ENCODE measurements around the gene EPHB4.
A peak's percentile ranks its signal among the peaks of the same experiment; 100 is the strongest.

The EPHB4 gene

DNA sequence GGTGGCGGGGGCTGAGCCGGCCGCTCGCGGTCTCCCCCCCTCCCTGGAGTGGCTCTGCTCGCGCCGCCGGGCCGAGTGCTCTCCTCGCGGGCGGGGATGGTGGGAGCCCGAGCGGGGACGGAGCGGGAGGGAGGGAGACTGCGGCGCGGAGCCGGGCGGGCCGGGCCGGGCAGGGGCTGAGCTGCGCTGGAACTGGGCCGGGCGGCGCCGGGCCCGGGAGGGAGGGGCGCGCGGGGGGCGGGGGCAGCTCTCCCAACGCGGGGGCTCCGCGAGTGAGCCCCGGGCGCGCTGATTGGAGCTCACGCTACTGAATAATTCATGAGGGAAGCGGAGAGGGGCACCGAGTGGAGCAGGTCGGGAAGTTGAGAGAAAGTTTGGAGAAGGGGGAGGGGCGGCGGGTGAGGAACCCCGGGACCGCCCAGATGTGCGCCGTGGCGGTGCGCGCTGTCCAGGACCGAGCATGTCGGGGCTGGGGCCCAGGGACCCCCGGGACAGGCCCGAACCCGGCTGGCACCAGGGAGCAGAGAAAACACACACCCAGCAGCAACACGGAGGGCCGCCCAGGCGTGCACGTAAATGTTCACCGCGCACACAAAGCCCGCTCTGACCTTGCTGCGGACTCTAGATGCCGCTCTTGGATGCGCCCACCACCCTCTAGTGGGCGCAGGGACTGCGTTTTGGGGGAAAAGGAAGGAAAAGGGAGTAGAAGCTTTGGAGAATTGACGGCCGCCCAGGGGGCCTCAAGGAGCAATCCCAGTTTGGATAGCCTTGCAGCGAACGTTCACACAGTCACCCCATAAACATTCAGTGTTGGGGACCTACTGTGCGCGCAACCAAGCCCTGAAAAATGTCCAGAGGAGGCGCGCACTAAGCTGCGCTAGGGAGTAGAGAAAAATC, at the start of gene EPHB4:
Gene EPHB4 (minus strand): TSS at position 194 of the 897 bp plus-strand sequence. CDS start 493 bp downstream, outside the sequence.
- H3K27ac ChIP-seq (ENCODE audit: low read length) = peak within 1 kb of the TSS; percentile 65
- peak within 1 kb of the TSS; percentile 69 to 75 for H3K4me3 ChIP-seq (ENCODE audit: low read depth in 1 of 2, low read length in 2 of 2)
- H3K36me3 ChIP-seq (ENCODE audit: control insufficient read depth in 1 of 2, insufficient read depth in 2 of 2, low read length in 2 of 2) = peaks cover 0 to 13% of the 10 kb centered on the region in 2 donors
- no peaks in the 10 kb centered on the region for H3K27me3 ChIP-seq (ENCODE audit: low read depth, low read length)
- H3K4me1 ChIP-seq (ENCODE audit: control insufficient read depth in 1 of 2, insufficient read depth in 2 of 2, low read length in 2 of 2) = peaks cover 5 to 23% of the 10 kb centered on the region in 2 donors
- H3K9me3 ChIP-seq (ENCODE audit: control insufficient read depth in 1 of 2, low read length in 2 of 2) = no peaks in the 10 kb centered on the region

- H3K9me3 ChIP-seq (ENCODE audit: control insufficient read depth in 1 of 2, low read length in 2 of 2) = no peaks in the 10 kb centered on the region
- peaks cover 7 to 41% of the 10 kb centered on the region in 2 donors for H3K4me1 ChIP-seq (ENCODE audit: control insufficient read depth in 1 of 2, insufficient read depth in 2 of 2, low read length in 2 of 2)
- H3K4me3 ChIP-seq (ENCODE audit: low read depth in 1 of 2, low read length in 2 of 2) = peak overlapping the region; percentile 72 to 94
- H3K27ac ChIP-seq (ENCODE audit: low read length) = peak overlapping the region; percentile 96
- no peaks in the 10 kb centered on the region for H3K27me3 ChIP-seq (ENCODE audit: low read depth, low read length)
- H3K36me3 ChIP-seq (ENCODE audit: control insufficient read depth in 1 of 2, insufficient read depth in 2 of 2, low read length in 2 of 2) = peaks cover 9 to 31% of the 10 kb centered on the region in 2 donors
These were observed 48.0 kb upstream of the EPHB4 start for GRCh38 chr7:100875356-100875751.

DNA sequence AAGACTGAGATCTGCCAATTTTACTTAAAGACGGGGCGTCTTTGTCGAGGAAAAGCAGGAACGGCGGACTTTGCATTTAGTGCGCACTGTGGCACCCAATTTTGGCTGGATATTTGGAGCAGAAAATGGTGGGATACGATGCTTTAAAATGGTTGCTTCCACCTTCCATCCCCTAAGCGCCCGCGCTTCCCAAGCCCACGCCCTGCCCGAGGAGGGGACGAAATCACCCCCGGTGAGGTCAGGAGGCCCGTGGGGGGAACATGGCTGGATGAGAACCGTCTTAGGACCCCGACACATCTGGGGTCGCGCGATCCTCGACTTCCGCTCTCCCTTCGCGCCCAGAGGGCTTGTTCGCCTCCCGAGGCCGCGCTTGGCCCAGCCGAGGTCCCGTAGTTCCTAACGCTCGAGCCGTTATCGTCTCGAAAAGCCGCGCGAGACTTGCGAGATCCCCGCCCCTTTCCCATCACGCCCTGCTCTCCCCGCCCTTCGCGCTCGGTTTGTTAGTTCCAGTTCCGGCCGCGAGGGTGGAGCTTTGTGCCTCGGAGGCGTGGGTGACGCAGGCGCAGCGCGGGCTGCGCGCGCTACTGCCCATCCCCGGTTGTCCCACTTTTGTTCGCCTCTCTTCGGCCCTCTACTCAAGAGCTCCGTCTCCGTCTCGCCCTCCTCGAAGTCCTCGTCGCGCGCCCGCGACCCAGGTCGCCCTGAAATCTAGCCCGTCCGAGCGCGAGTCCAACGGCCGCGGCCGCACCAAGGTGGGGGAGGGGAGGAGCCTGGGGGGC, 47.4 kb upstream of the EPHB4 start, which contains the start of gene SRRT:
Gene SRRT (plus strand): TSS at position 527 of the 779 bp plus-strand sequence. CDS start 488 bp downstream, outside the sequence.
- H3K27ac ChIP-seq (ENCODE audit: low read length) = peak within 1 kb of the TSS; percentile 96
- no peaks in the 10 kb centered on the region for H3K9me3 ChIP-seq (ENCODE audit: control insufficient read depth in 1 of 2, low read length in 2 of 2)
- H3K27me3 ChIP-seq (ENCODE audit: low read depth, low read length) = no peaks in the 10 kb centered on the region
- H3K4me3 ChIP-seq (ENCODE audit: low read depth in 1 of 2, low read length in 2 of 2) = peak within 1 kb of the TSS; percentile 72 to 94
- peaks cover 7 to 41% of the 10 kb centered on the region in 2 donors for H3K4me1 ChIP-seq (ENCODE audit: control insufficient read depth in 1 of 2, insufficient read depth in 2 of 2, low read length in 2 of 2)
- peaks cover 9 to 31% of the 10 kb centered on the region in 2 donors for H3K36me3 ChIP-seq (ENCODE audit: control insufficient read depth in 1 of 2, insufficient read depth in 2 of 2, low read length in 2 of 2)

GRCh38 chr7:100874300-100874576, 46.9 kb upstream of the EPHB4 start:
- peaks cover 9 to 31% of the 10 kb centered on the region in 2 donors for H3K36me3 ChIP-seq (ENCODE audit: control insufficient read depth in 1 of 2, insufficient read depth in 2 of 2, low read length in 2 of 2)

DNA sequence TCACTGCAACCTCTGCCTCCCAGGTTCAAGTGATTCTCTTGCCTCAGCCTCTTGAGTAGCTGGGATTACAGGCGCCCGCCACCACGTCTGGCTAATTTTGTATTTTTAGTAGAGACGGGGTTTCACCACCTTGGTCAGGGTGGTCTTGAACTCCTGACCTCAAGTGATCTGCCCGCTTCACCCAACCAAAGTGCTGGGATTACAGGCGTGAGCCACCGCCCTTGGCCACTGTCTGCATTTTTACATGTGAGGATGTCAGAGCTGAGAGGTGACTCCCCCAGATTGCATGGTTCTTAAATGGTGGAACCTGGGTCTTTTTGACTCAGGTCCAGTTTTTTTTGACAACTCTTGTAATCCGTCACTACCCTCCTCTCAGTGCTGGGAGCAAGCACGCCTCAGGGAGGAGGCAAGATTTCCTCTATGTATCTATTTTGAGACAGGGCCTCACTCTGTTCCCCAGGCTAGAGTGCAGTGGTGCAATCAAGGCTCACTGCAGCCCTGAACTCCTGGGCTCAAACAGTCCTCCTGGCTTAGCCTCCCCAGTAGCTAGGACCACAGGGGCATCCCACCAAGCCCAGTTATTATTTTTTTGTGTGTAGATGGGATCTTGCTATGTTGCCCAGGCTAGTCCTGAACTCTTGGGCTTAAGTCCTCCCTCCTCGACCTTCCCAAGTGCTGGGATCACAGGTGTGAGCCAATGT, 46.4 kb upstream of the EPHB4 start:
- H3K4me3 ChIP-seq (ENCODE audit: low read depth in 1 of 2, low read length in 2 of 2) = peak overlapping the region; percentile 72 to 94
- no peaks in the 10 kb centered on the region for H3K27me3 ChIP-seq (ENCODE audit: low read depth, low read length)
- H3K27ac ChIP-seq (ENCODE audit: low read length) = peak overlapping the region; percentile 96
- H3K4me1 ChIP-seq (ENCODE audit: control insufficient read depth in 1 of 2, insufficient read depth in 2 of 2, low read length in 2 of 2) = peaks cover 7 to 43% of the 10 kb centered on the region in 2 donors
- H3K36me3 ChIP-seq (ENCODE audit: control insufficient read depth in 1 of 2, insufficient read depth in 2 of 2, low read length in 2 of 2) = peaks cover 9 to 31% of the 10 kb centered on the region in 2 donors
- no peaks in the 10 kb centered on the region for H3K9me3 ChIP-seq (ENCODE audit: control insufficient read depth in 1 of 2, low read length in 2 of 2)

More at GRCh38 chr7:100874300-100874576, 46.9 kb upstream of the EPHB4 start:
- no peaks in the 10 kb centered on the region for H3K9me3 ChIP-seq (ENCODE audit: control insufficient read depth in 1 of 2, low read length in 2 of 2)
- H3K4me3 ChIP-seq (ENCODE audit: low read depth in 1 of 2, low read length in 2 of 2) = peak overlapping the region; percentile 72 to 94
- H3K27ac ChIP-seq (ENCODE audit: low read length) = peak overlapping the region; percentile 96
- H3K27me3 ChIP-seq (ENCODE audit: low read depth, low read length) = no peaks in the 10 kb centered on the region
- peaks cover 7 to 41% of the 10 kb centered on the region in 2 donors for H3K4me1 ChIP-seq (ENCODE audit: control insufficient read depth in 1 of 2, insufficient read depth in 2 of 2, low read length in 2 of 2)

DNA sequence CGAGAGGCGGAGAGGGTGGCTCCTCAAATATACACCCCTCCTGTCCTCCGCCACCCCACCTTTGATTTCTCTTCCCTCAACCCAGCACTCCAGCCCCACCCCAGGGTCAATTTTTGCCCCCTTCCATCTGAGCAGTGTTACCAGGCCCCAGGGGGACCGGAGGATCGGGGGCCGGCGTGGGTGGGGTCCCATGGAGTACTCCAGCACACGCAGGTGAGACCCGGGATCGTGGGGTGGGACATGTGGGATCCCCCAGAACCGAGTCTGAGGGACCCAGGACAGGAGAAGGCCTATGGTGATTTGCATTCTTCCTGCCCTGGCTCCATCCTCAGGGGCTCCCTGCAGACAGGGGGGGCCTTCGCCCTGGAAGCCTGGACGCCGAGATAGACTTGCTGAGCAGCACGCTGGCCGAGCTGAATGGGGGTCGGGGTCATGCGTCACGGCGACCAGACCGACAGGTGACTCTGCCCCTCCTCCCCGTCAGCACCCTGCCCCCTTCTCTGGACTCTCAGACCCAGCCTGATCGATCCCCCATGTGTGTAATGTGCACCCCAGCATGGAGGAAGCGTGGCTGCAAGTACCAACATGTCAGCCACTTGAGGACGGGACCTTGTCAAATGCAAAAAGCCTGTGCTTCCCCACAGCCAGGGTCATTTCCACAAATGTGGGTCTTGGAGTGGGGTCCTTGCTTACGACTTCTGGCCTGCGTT, 40.6 kb upstream of the EPHB4 start:
- H3K27ac ChIP-seq (ENCODE audit: low read length) = peak overlapping the region; percentile 84
- H3K9me3 ChIP-seq (ENCODE audit: control insufficient read depth in 1 of 2, low read length in 2 of 2) = no peaks in the 10 kb centered on the region
- H3K4me1 ChIP-seq (ENCODE audit: control insufficient read depth in 1 of 2, insufficient read depth in 2 of 2, low read length in 2 of 2) = peaks cover 10 to 35% of the 10 kb centered on the region in 2 donors
- H3K4me3 ChIP-seq (ENCODE audit: low read depth in 1 of 2, low read length in 2 of 2) = peak overlapping the region; percentile 73 to 81
- H3K36me3 ChIP-seq (ENCODE audit: control insufficient read depth in 1 of 2, insufficient read depth in 2 of 2, low read length in 2 of 2) = peaks cover 10 to 25% of the 10 kb centered on the region in 2 donors
- no peaks in the 10 kb centered on the region for H3K27me3 ChIP-seq (ENCODE audit: low read depth, low read length)

DNA sequence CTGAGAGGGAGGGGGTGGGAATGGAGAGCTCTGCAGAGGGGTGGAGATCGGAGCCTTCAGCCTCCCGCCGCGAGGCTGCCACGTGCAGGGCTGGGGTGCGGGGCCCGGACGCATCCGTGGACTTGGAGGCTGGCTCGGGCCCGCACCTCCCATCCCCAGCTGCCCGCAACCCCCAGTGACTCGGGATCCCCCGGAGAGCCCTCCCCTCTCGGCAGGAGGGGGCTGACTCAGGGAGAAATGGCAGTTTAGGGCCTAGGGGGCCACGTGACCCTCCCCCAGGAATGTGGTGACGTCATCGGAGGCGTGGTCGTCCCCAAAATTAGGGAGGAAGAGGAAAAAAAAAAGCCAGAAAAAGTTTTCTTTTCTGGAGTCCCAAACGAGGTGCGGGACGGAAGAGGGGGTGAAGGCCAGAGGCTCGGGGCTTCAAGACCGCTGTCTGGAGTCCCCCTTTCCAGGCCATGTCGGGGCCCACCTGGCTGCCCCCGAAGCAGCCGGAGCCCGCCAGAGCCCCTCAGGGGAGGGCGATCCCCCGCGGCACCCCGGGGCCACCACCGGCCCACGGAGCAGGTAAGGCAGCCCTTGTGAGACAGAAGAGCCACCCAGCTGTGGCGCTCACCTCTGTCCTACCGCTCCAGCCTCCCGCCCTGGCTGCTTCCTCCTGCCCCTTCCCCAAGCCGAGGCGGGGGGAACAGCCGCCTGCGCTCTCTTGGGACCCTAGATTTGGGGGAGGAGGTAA, 39.9 kb upstream of the EPHB4 start, which contains the start of gene TRIP6:
Gene TRIP6 (plus strand): TSS at position 348 of the 736 bp plus-strand sequence. CDS start 111 bp downstream, at position 459.
- Histone ChIP-seq H3K4me3 (ENCODE audit: low read depth in 1 of 2, low read length in 2 of 2) (peak within 1 kb of the TSS; percentile 73 to 81), H3K27me3 (ENCODE audit: low read depth, low read length) (no peaks in the 10 kb centered on the region), H3K36me3 (ENCODE audit: control insufficient read depth in 1 of 2, insufficient read depth in 2 of 2, low read length in 2 of 2) (peaks cover 9 to 24% of the 10 kb centered on the region in 2 donors), H3K27ac (ENCODE audit: low read length) (peak within 1 kb of the TSS; percentile 84), H3K9me3 (ENCODE audit: control insufficient read depth in 1 of 2, low read length in 2 of 2) (no peaks in the 10 kb centered on the region), H3K4me1 (ENCODE audit: control insufficient read depth in 1 of 2, insufficient read depth in 2 of 2, low read length in 2 of 2) (peaks cover 10 to 35% of the 10 kb centered on the region in 2 donors)

DNA sequence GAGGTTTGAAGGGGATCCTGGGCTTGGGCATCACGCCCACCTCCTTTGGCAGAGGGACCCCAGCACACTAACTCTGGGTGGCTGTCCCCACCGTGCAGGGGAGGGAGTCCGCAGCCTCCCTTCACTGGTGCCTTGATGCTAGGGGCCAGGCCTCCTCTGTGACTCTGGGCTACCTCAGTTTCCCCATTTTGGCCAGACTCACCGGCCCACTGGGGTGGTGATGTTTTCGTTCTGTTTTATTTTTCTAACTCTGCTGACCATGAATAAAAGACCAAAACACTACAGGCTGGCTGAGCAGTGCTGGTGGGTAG, 39.4 kb upstream of the EPHB4 start:
- H3K27ac ChIP-seq (ENCODE audit: low read length) = peak overlapping the region; percentile 84
- no peaks in the 10 kb centered on the region for H3K27me3 ChIP-seq (ENCODE audit: low read depth, low read length)
- H3K36me3 ChIP-seq (ENCODE audit: control insufficient read depth in 1 of 2, insufficient read depth in 2 of 2, low read length in 2 of 2) = peaks cover 8 to 24% of the 10 kb centered on the region in 2 donors
- peaks cover 10 to 35% of the 10 kb centered on the region in 2 donors for H3K4me1 ChIP-seq (ENCODE audit: control insufficient read depth in 1 of 2, insufficient read depth in 2 of 2, low read length in 2 of 2)
- peak overlapping the region; percentile 73 to 81 for H3K4me3 ChIP-seq (ENCODE audit: low read depth in 1 of 2, low read length in 2 of 2)
- no peaks in the 10 kb centered on the region for H3K9me3 ChIP-seq (ENCODE audit: control insufficient read depth in 1 of 2, low read length in 2 of 2)

DNA sequence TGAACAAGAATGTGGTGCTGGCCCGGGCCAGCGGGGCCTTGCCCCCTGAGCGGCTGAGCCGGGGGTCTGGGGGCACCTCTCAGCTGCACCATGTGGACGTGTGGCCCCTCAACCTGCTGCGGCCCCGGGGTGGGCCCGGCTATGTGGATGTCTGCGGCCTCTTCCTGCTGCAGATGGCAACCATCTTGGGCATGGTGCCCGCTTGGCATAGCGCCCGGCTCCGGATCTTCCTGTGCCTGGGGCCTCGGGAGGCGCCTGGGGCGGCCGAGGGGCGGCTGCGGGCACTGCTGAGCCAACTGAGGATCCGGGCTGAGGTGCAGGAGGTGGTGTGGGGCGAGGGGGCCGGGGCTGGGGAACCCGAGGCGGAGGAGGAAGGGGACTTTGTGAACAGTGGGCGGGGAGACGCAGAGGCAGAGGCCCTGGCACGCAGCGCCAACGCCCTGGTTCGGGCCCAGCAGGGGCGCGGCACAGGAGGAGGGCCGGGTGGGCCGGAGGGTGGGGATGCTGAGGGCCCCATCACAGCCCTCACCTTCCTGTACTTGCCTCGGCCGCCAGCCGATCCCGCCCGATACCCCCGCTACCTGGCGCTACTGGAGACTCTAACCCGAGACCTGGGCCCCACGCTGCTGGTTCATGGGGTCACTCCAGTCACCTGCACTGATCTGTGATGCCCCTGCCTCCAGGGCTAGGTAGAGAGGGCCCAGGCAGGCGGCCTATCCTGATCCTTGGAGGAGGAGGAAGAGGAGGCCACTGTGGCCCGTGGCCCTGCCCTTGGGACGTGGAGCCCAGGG, 38.8 kb upstream of the EPHB4 start:
- H3K4me3 ChIP-seq (ENCODE audit: low read depth in 1 of 2, low read length in 2 of 2) = peak overlapping the region; percentile 73 to 81
- H3K27ac ChIP-seq (ENCODE audit: low read length) = peak overlapping the region; percentile 84
- H3K9me3 ChIP-seq (ENCODE audit: control insufficient read depth in 1 of 2, low read length in 2 of 2) = no peaks in the 10 kb centered on the region
- H3K36me3 ChIP-seq (ENCODE audit: control insufficient read depth in 1 of 2, insufficient read depth in 2 of 2, low read length in 2 of 2) = peaks cover 8 to 24% of the 10 kb centered on the region in 2 donors
- peaks cover 10 to 35% of the 10 kb centered on the region in 2 donors for H3K4me1 ChIP-seq (ENCODE audit: control insufficient read depth in 1 of 2, insufficient read depth in 2 of 2, low read length in 2 of 2)
- no peaks in the 10 kb centered on the region for H3K27me3 ChIP-seq (ENCODE audit: low read depth, low read length)

All from muscle layer of duodenum (tissue), 2 donors.